Endodermal cell (in vitro differentiated cells): Measurements from ENCODE around the gene CEBPE. TPM values are rescaled to one million over a fixed set of nuclear protein-coding genes. Genes with fewer than 3 reads are reported as not detected.

Source experiments
- DNase-seq: peaks from one replicate; pipeline ENCODE4 v3.0.0-alpha.2; 2017
- H3K27ac ChIP-seq: 2 replicates; pipeline ENCODE4 v1.5.1; 2013; ENCODE audit warnings: mild to moderate bottlenecking, low read depth, low read length, moderate library complexity
- H3K27me3 ChIP-seq: 2 replicates; pipeline ENCODE4 v1.6.1; 2013; ENCODE audit warnings: mild to moderate bottlenecking, low read length, moderate library complexity; ENCODE audit not compliant: insufficient read depth, control insufficient read depth, poor library complexity, severe bottlenecking
- H3K36me3 ChIP-seq: 2 replicates; pipeline ENCODE4 v1.7.0; 2013; ENCODE audit warnings: mild to moderate bottlenecking, low read length, moderate library complexity; ENCODE audit not compliant: control insufficient read depth, insufficient read depth
- H3K4me1 ChIP-seq: one replicate; pipeline ENCODE4 v1.7.0; 2013; ENCODE audit warnings: low read length; ENCODE audit not compliant: control insufficient read depth, insufficient read depth
- H3K4me3 ChIP-seq: 2 replicates; pipeline ENCODE4 v1.5.1; 2013; ENCODE audit warnings: mild to moderate bottlenecking, low read length, moderate library complexity
- H3K9ac ChIP-seq: 2 replicates; pipeline ENCODE4 v1.6.1; 2013; ENCODE audit warnings: mild to moderate bottlenecking, low read length, moderate library complexity; ENCODE audit not compliant: poor library complexity, severe bottlenecking; ENCODE audit errors: extremely low read depth
- H3K9me3 ChIP-seq: 2 replicates; pipeline ENCODE4 v1.6.1; 2013; ENCODE audit warnings: mild to moderate bottlenecking, low read length, moderate library complexity; ENCODE audit not compliant: control insufficient read depth
- H3K27ac Mint-ChIP-seq: 2 replicates; pipeline ENCODE4 v1.8.0; 2020; ENCODE audit warnings: mixed read lengths
- H3K27me3 Mint-ChIP-seq: 2 replicates; pipeline ENCODE4 v1.8.0; 2021; ENCODE audit warnings: mild to moderate bottlenecking, mixed read lengths; ENCODE audit not compliant: insufficient read depth
- H3K36me3 Mint-ChIP-seq: 2 replicates; pipeline ENCODE4 v1.8.0; 2020; ENCODE audit warnings: low read depth, mixed read lengths
- H3K4me1 Mint-ChIP-seq: 2 replicates; pipeline ENCODE4 v1.8.0; 2020; ENCODE audit warnings: mixed read lengths
- H3K4me3 Mint-ChIP-seq: 2 replicates; pipeline ENCODE4 v1.8.0; 2020; ENCODE audit warnings: mild to moderate bottlenecking, moderate library complexity, mixed read lengths
- H3K9me3 Mint-ChIP-seq: 2 replicates; pipeline ENCODE4 v1.8.0; 2020; ENCODE audit warnings: mild to moderate bottlenecking, mixed read lengths
- CTCF ChIP-seq: fragments of 200-600 bp; sonication (generic); conservative IDR thresholded peaks from 2 replicates; pipeline ENCODE4 v1.5.0; 2021; ENCODE audit warnings: antibody characterized with exemption, mild to moderate bottlenecking
- WGBS, 2 experiments: methylation state at CpG; one replicate each; pipeline versions ENCODE4 v1.1.5 to v1.1.7; 2013; ENCODE audit warnings: missing lambda C conversion rate in 2 of 2, mixed read lengths in 1 of 2; ENCODE audit not compliant: insufficient coverage in 1 of 2, insufficient read length in 1 of 2; 5-methylcytosine and 5-hydroxymethylcytosine counted together
- total RNA-seq, 2 donors: library from RNA; stranded (reverse); fragmentation: NEBNext Ultra II Directional in 1 of 2; extraction: Animal tissue kit (Norgen Biotek cat#: 25700) in 1 of 2; gene quantifications; 2 replicates in 1 of 2; 3 replicates in 1 of 2; pipeline ENCODE4 v1.2.1, GENCODE V29; 2021

CEBPE gene
- total RNA-seq, 2 donors from 2014 or later: not detected

GRCh38 chr14:23142826-23143225 is 23.8 kb upstream of the CEBPE start:
- peaks cover 6% of the 10 kb centered on the region for H3K36me3 Mint-ChIP-seq
- peaks cover under 1% of the 10 kb centered on the region for H3K9me3 Mint-ChIP-seq
- no peak overlapping the region for H3K27ac Mint-ChIP-seq
- no peak for DNase-seq
- H3K9ac ChIP-seq: no peak overlapping the region
- peaks cover under 1% of the 10 kb centered on the region for H3K27me3 Mint-ChIP-seq
- H3K36me3 ChIP-seq: no peaks in the 10 kb centered on the region
- H3K27me3 ChIP-seq: no peaks in the 10 kb centered on the region
- no peak overlapping the region for H3K4me3 ChIP-seq
- peaks cover 8% of the 10 kb centered on the region for H3K4me1 ChIP-seq
- H3K4me3 Mint-ChIP-seq: no peak overlapping the region
- 91 to 100% methylated on average over 2 to 4 of the region's 4 CpGs for WGBS, 2 experiments
- H3K4me1 Mint-ChIP-seq: peaks cover 26% of the 10 kb centered on the region
- no peaks in the 10 kb centered on the region for H3K9me3 ChIP-seq
- no peak overlapping the region for H3K27ac ChIP-seq
- no peak for TF ChIP-seq CTCF

- Mint-ChIP-seq H3K4me1 (peaks cover 26% of the 10 kb centered on the region), H3K27me3 (no peaks in the 10 kb centered on the region), H3K4me3 (no peak overlapping the region), H3K36me3 (peaks cover 5% of the 10 kb centered on the region), H3K9me3 (no peaks in the 10 kb centered on the region), H3K27ac (no peak overlapping the region)
- DNase-seq: no peak
- WGBS, 2 experiments: 96 to 97% methylated on average over 5 to 6 of the region's 7 CpGs
- no peaks in the 10 kb centered on the region for H3K9me3 ChIP-seq
- no peak overlapping the region for H3K27ac ChIP-seq
- no peaks in the 10 kb centered on the region for H3K27me3 ChIP-seq
- no peak overlapping the region for H3K4me3 ChIP-seq
- H3K9ac ChIP-seq: no peak overlapping the region
- H3K36me3 ChIP-seq: no peaks in the 10 kb centered on the region
- H3K4me1 ChIP-seq: peaks cover 8% of the 10 kb centered on the region
- no peak for TF ChIP-seq CTCF
Measured at GRCh38 chr14:23141706-23142444, 22.8 kb upstream of the CEBPE start.

GRCh38 chr14:23140371-23140770 is 21.3 kb upstream of the CEBPE start:
- no peak for DNase-seq
- Histone ChIP-seq H3K4me1 (peaks cover 4% of the 10 kb centered on the region), H3K9ac (no peak overlapping the region), H3K4me3 (no peak overlapping the region), H3K27me3 (no peaks in the 10 kb centered on the region), H3K27ac (no peak overlapping the region), H3K36me3 (no peaks in the 10 kb centered on the region), H3K9me3 (no peaks in the 10 kb centered on the region)
- Mint-ChIP-seq H3K4me1 (peaks cover 19% of the 10 kb centered on the region), H3K27ac (peak overlapping the region; percentile 35), H3K9me3 (no peaks in the 10 kb centered on the region), H3K4me3 (no peak overlapping the region), H3K27me3 (no peaks in the 10 kb centered on the region), H3K36me3 (peaks cover 8% of the 10 kb centered on the region)
- peak; percentile 32 for TF ChIP-seq CTCF
- WGBS, 2 experiments: 91 to 100% methylated on average over 5 to 6 of the region's 6 CpGs
